GM19438 (cell line): ENCODE data around the gene TET3.

Source experiments
- ATAC-seq: cut with Tn5 transposase; IDR thresholded peaks from one replicate; pipeline ENCODE4 v1.9.1; 2021; ENCODE audit warnings: low read depth; ENCODE audit not compliant: unreplicated experiment

The TET3 gene

GRCh38 chr2:73963385-73964120, 21.2 kb upstream of the TET3 start:
- no peak for ATAC-seq

- ATAC-seq, result no peak
Observed at GRCh38 chr2:73964223-73964622, 20.5 kb upstream of the TET3 start.

GRCh38 chr2:73965053-73965452, 19.7 kb upstream of the TET3 start:
- ATAC-seq, result no peak

GRCh38 chr2:73968357-73968937, 16.3 kb upstream of the TET3 start:
- no peak for ATAC-seq

GRCh38 chr2:73969356-73969755, 15.4 kb upstream of the TET3 start:
- ATAC-seq, result no peak

GRCh38 chr2:73970141-73970803, 14.4 kb upstream of the TET3 start:
- no peak for ATAC-seq

GRCh38 chr2:73970850-73971471, 13.7 kb upstream of the TET3 start:
- peak; percentile 83 for ATAC-seq

- ATAC-seq, result no peak
Observed at GRCh38 chr2:73971722-73972121, 13.0 kb upstream of the TET3 start.

GRCh38 chr2:73972846-73973245, 11.9 kb upstream of the TET3 start:
- ATAC-seq, result no peak

GRCh38 chr2:73975731-73976130, 9.0 kb upstream of the TET3 start:
- no peak for ATAC-seq

GRCh38 chr2:73976803-73977202, 7.9 kb upstream of the TET3 start:
- ATAC-seq, result no peak

GRCh38 chr2:73977466-73977865, 7.2 kb upstream of the TET3 start:
- no peak for ATAC-seq

GRCh38 chr2:73979021-73979420, 5.7 kb upstream of the TET3 start:
- ATAC-seq, result no peak

- ATAC-seq, result no peak
Observed at GRCh38 chr2:73979686-73980085, 5.0 kb upstream of the TET3 start.

GRCh38 chr2:73980566-73980965, 4.1 kb upstream of the TET3 start:
- no peak for ATAC-seq

- peak; percentile 33 for ATAC-seq
Observed at GRCh38 chr2:73981081-73982001, 3.4 kb upstream of the TET3 start.

GRCh38 chr2:73982140-73982617, 2.5 kb upstream of the TET3 start:
- ATAC-seq, result no peak

GRCh38 chr2:73983322-73984202, 1.1 kb upstream of the TET3 start:
- ATAC-seq, result no peak

- ATAC-seq, result peak; percentile 5
Observed at GRCh38 chr2:73984922-73985307, 205 bp downstream of the TET3 start.
